Colonic mucosa (tissue), 4 donors: ENCODE results near the gene WFDC1. TPM values are rescaled to one million over a fixed set of nuclear protein-coding genes. Genes with fewer than 3 reads are reported as not detected.

Experiments used
- DNase-seq: peaks from one replicate; pipeline ENCODE4 v3.0.0-alpha.2; 2020
- H3K27ac ChIP-seq: fragments of 200-600 bp; one replicate; pipeline ENCODE4 v1.8.0; 2021
- H3K27me3 ChIP-seq: fragments of 200-600 bp; one replicate; pipeline ENCODE4 v1.8.0; 2021
- H3K36me3 ChIP-seq: fragments of 200-600 bp; one replicate; pipeline ENCODE4 v1.8.0; 2021
- H3K4me1 ChIP-seq: fragments of 200-600 bp; one replicate; pipeline ENCODE4 v1.8.0; 2021; ENCODE audit warnings: mild to moderate bottlenecking
- H3K4me3 ChIP-seq: fragments of 200-600 bp; one replicate; pipeline ENCODE4 v1.8.0; 2021
- H3K9ac ChIP-seq, 2 donors: one replicate each; pipeline ENCODE4 v1.7.0; 2013; ENCODE audit warnings: control low read depth in 2 of 2, low read depth in 2 of 2, low read length in 2 of 2
- H3K9me3 ChIP-seq: fragments of 200-600 bp; one replicate; pipeline ENCODE4 v1.8.0; 2021
- intact Hi-C: fragments of 100-400 bp; cut with DNase I; formaldehyde crosslinking; loops from one replicate; pipeline ENCODE4 v1.14.1; 2022
- total RNA-seq, 2 donors: library from RNA; stranded (reverse); fragmentation: NEBNext Ultra II Directional in 1 of 2; extraction: Animal tissue kit (Norgen Biotek cat#: 25700) in 1 of 2; gene quantifications; one replicate each; pipeline ENCODE4 v1.2.1, GENCODE V29; 2021
- TF ChIP-seq, protein P1 (sequence below): fragments of 200-600 bp; IDR thresholded peaks from one replicate; pipeline ENCODE4 v1.8.0; 2022; ENCODE audit warnings: antibody characterized with exemption, mild to moderate bottlenecking
- donor health status: healthy.
- donor health status: DM: no; HTN: no; CAD: no.
- donor health status: DM: no; HTN: no; CAD: no.

The WFDC1 gene
- total RNA-seq, 2 donors from 2014 or later: 4.4 to 17.4 TPM

DNA sequence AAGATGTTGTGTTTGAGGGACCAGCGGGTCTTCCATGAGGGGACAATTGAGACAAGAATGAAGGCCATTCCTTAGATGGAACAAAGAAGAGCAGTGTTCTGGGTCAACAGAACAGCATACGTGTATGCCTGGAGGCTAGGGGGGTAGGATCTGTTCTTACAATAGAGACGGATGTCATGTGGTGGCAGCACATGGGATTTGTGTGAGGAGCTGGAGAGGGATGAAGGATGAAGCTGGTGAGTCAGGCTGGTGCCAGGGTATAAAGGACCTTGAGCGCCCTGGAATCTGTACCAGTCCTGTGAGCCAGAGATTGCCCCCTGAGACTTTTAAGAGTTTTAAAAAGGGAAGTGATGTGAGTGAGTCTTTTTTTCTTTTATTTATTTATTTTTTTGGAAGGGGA is 22.8 kb upstream of the WFDC1 start:
- TF ChIP-seq, protein P1, sequence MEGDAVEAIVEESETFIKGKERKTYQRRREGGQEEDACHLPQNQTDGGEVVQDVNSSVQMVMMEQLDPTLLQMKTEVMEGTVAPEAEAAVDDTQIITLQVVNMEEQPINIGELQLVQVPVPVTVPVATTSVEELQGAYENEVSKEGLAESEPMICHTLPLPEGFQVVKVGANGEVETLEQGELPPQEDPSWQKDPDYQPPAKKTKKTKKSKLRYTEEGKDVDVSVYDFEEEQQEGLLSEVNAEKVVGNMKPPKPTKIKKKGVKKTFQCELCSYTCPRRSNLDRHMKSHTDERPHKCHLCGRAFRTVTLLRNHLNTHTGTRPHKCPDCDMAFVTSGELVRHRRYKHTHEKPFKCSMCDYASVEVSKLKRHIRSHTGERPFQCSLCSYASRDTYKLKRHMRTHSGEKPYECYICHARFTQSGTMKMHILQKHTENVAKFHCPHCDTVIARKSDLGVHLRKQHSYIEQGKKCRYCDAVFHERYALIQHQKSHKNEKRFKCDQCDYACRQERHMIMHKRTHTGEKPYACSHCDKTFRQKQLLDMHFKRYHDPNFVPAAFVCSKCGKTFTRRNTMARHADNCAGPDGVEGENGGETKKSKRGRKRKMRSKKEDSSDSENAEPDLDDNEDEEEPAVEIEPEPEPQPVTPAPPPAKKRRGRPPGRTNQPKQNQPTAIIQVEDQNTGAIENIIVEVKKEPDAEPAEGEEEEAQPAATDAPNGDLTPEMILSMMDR: no peak
- Histone ChIP-seq H3K4me1 (no peaks in the 10 kb centered on the region), H3K9ac (no peak overlapping the region), H3K4me3 (no peak overlapping the region), H3K36me3 (no peaks in the 10 kb centered on the region), H3K27ac (no peak overlapping the region), H3K27me3 (no peaks in the 10 kb centered on the region), H3K9me3 (no peaks in the 10 kb centered on the region)
- intact Hi-C loops: no loop called here
- DNase-seq: no peak

DNA sequence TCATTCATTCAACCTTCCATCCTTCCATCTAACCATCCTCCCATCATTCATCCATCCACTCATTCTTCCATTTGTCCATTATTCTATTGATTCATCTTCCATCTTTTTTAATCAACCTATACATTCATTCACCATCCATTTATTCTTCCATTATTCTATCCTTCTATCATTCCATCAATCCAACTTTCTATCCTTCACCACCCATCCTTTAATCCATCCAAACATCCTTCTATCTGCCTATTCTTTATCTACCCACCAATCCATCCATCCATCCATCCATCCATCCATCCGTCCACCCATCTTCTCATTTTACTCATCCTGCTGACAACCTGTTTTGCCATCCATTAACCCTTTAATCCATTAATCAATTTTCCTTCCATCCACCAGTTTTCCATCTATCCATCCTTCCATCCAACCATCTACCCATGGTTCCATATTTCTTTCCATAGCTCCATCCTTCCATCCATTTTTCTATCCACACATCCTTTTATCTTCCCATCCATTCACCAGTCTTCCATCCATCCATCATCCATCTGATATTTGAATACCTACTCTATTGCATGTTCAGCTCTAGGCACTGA is 21.8 kb upstream of the WFDC1 start:
- no peak overlapping the region for H3K9ac ChIP-seq
- intact Hi-C loops: no loop called here
- H3K27ac ChIP-seq: no peak overlapping the region
- no peak overlapping the region for H3K4me3 ChIP-seq
- H3K36me3 ChIP-seq: no peaks in the 10 kb centered on the region
- H3K9me3 ChIP-seq: no peaks in the 10 kb centered on the region
- no peak for DNase-seq
- TF ChIP-seq, protein P1: no peak
- no peaks in the 10 kb centered on the region for H3K4me1 ChIP-seq
- H3K27me3 ChIP-seq: no peaks in the 10 kb centered on the region

DNA sequence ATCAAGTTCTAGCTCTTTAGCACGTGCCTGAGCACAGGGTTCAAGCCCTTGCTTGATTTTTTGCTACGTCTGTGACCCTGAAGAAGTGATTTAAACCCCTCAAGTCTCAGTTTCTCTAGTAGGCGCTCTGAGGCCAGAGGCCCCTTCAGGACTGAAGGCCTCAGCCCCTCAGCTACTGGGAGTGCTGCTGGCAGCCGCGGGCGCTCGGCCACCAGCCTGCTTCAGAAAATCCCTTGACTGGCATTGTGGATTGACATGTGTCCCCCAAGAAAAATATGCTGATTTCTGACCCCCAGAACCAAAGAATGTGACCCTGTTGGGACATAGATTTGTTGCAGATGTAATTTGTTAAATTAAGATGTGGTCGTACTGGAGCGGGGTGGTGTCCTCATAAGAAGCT is 20.2 kb upstream of the WFDC1 start:
- H3K36me3 ChIP-seq: no peaks in the 10 kb centered on the region
- no peaks in the 10 kb centered on the region for H3K9me3 ChIP-seq
- TF ChIP-seq, protein P1: no peak
- no peaks in the 10 kb centered on the region for H3K4me1 ChIP-seq
- no peak overlapping the region for H3K4me3 ChIP-seq
- no peak for DNase-seq
- H3K27me3 ChIP-seq: no peaks in the 10 kb centered on the region
- H3K27ac ChIP-seq: no peak overlapping the region
- intact Hi-C loops: no loop called here
- no peak overlapping the region for H3K9ac ChIP-seq

DNA sequence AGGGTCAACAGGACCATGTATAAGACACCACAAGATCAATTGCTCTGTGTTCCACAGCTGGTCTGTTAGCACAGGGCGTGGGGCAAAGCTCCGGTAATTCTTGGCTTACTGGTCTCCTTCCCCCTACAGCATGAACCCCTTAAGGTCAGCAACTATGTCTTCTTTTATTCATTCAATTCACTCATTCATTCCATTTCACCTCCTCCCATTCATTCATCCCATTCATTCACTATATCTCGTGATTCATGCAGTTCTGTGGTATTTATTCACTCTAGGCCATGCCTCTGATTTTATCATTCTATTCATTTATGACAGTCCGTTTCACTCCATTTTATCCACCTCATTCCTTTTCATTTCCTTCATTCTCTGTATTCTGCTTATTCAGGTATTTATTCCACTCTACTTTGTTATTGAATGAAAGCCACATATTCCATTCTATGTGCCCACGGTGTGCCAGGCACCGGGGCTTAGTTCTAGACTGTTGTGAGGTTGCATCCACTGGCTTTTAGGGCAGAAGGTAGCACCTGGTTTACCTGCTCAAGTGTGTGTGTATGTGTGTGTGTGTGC is 19.0 kb upstream of the WFDC1 start:
- no peak for DNase-seq
- H3K4me1 ChIP-seq: no peaks in the 10 kb centered on the region
- intact Hi-C loops: loop anchor here (5.0 kb wide), 1 partner anchor 207 kb away; no protein-coding TSS in a partner anchor
- H3K9ac ChIP-seq: no peak overlapping the region
- H3K36me3 ChIP-seq: no peaks in the 10 kb centered on the region
- TF ChIP-seq, protein P1: no peak
- no peak overlapping the region for H3K27ac ChIP-seq
- no peaks in the 10 kb centered on the region for H3K9me3 ChIP-seq
- H3K27me3 ChIP-seq: no peaks in the 10 kb centered on the region
- H3K4me3 ChIP-seq: no peak overlapping the region

DNA sequence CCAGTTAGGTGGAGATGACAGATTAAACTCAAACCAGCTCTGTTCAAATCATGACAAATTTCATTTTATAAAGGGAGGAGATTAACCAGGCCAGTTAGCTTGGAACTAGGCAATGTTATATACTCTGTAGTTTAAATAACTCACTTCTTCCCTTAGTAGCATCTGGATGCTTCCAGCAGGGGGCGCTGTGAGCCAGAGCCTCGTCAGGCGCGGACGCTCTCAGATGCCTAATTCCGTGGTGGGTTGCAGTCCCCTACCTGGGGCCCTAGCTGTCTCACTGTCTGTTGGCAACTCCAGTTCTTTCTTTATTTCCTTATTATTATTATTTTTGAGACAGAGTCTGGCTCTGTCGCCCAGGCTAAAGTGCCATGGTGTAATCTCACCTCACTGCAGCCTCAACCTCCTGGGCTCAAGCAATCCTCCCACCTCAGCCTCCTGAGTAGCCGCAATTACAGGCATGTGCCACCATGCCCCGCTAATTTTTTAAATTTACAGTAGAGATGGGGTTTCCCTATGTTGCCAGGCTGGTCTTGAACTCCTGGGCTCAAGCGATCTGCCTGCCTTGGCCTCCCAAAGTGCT is 17.3 kb upstream of the WFDC1 start:
- H3K4me3 ChIP-seq: no peak overlapping the region
- TF ChIP-seq, protein P1: peak; percentile 89
- H3K4me1 ChIP-seq: no peaks in the 10 kb centered on the region
- H3K27ac ChIP-seq: no peak overlapping the region
- no peaks in the 10 kb centered on the region for H3K36me3 ChIP-seq
- H3K9me3 ChIP-seq: no peaks in the 10 kb centered on the region
- intact Hi-C loops: loop anchor here (5.0 kb wide), 1 partner anchor 205 kb away; no protein-coding TSS in a partner anchor
- H3K9ac ChIP-seq: no peak overlapping the region
- H3K27me3 ChIP-seq: no peaks in the 10 kb centered on the region
- peak; percentile 80 for DNase-seq
